GM12891 (cell line): Measurements from ENCODE around the gene LRRC8D.

Experiments used
- POLR2A ChIP-seq: IDR thresholded peaks from 2 replicates; pipeline ENCODE4 v1.6.1; 2011; ENCODE audit warnings: low read depth, low read length, control low read depth
- SPI1 ChIP-seq: IDR thresholded peaks from 2 replicates; pipeline ENCODE4 v1.6.1; 2011; ENCODE audit warnings: low read depth, low read length, control low read depth
- TAF1 ChIP-seq: IDR thresholded peaks from 2 replicates; pipeline ENCODE4 v1.6.1; 2011; ENCODE audit warnings: low read depth, low read length, control low read depth

DNA sequence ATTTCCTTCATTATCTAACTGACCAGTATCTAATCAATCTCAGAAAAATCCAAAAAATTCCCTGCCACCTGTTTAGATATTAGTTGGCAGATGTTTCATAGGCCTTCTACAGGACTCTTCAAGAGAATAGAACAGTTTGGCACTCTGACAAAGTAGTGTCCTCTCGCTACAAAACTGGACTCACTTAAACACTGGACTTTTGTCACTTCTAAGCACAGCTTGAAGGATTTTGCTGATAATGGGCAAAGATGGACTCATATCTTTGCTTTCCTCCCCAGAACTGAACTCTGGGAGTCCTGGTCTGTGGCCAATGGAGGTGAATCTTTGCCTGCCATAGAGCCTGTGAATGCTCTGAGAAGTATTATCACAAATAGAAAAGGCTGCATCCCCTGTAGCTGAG is 115.9 kb downstream of the LRRC8D start:
- TF ChIP-seq SPI1 (no peak), TAF1 (no peak), POLR2A (no peak)
